K562 (cell line): Measurements from ENCODE around the gene SDC1.

Experiments used
- CBX3 ChIP-seq, 2 experiments: IDR thresholded peaks; 1 replicate in 1 of 2; 2 replicates in 1 of 2; pipeline ENCODE4 v1.6.1; 2012; ENCODE audit warnings: inconsistent platforms in 2 of 2, low read length in 2 of 2, borderline replicate concordance in 1 of 2, control low read depth in 1 of 2
- CTCF ChIP-seq, 3 experiments: IDR thresholded peaks in 2 of 3; conservative IDR thresholded peaks in 1 of 3; 2 replicates each; pipeline ENCODE4 v1.5.1; 2011 to 2012; ENCODE audit warnings: low read length in 3 of 3, mild to moderate bottlenecking in 3 of 3, control low read depth in 2 of 3, improper control_type of control experiment in 1 of 3, inconsistent platforms in 1 of 3, low read depth in 1 of 3, mixed read lengths in 1 of 3, moderate library complexity in 1 of 3; ENCODE audit not compliant: insufficient read depth in 2 of 3
- EZH2 ChIP-seq: IDR thresholded peaks from 2 replicates; pipeline ENCODE4 v1.6.1; 2012; ENCODE audit warnings: low read depth, mild to moderate bottlenecking, inconsistent platforms, low read length, borderline replicate concordance
- SIRT6 ChIP-seq: IDR thresholded peaks from one replicate; pipeline ENCODE4 v1.6.1; 2012; ENCODE audit warnings: low read depth, mild to moderate bottlenecking, control low read depth, inconsistent platforms, low read length, moderate library complexity
- SRSF1 ChIP-seq: fragments of 200-400 bp; formaldehyde crosslinking; IDR thresholded peaks from 2 replicates; pipeline ENCODE4 v1.6.1; 2017; ENCODE audit warnings: mild to moderate bottlenecking, low read depth, low read length, moderate library complexity
- ZKSCAN1 ChIP-seq: fragments of 150-350 bp; IDR thresholded peaks from 2 replicates; pipeline ENCODE4 v1.6.1; 2016; ENCODE audit warnings: low read depth, low read length
- ZNF239 ChIP-seq: fragments of 250-450 bp; sonication (Bioruptor Pico); IDR thresholded peaks from 2 replicates; pipeline ENCODE4 v1.4.0; 2020; ENCODE audit warnings: mild to moderate bottlenecking
- TF ChIP-seq, protein P1 (sequence below): fragments of 450-650 bp; formaldehyde crosslinking; IDR thresholded peaks from 2 replicates; pipeline ENCODE4 v1.4.0; 2022; ENCODE audit warnings: missing genetic modification characterization
- TF ChIP-seq, protein P2 (sequence below): fragments of 200-800 bp; sonication (Bioruptor generic); IDR thresholded peaks from 2 replicates; pipeline ENCODE4 v1.6.1; 2017; ENCODE audit warnings: missing genetic modification characterization, missing compliant biosample characterization
- TF ChIP-seq, protein P3 (sequence below), 2 experiments: fragments of 450-650 bp; IDR thresholded peaks; 2 replicates each; pipeline ENCODE4 v1.6.1; 2016

DNA sequence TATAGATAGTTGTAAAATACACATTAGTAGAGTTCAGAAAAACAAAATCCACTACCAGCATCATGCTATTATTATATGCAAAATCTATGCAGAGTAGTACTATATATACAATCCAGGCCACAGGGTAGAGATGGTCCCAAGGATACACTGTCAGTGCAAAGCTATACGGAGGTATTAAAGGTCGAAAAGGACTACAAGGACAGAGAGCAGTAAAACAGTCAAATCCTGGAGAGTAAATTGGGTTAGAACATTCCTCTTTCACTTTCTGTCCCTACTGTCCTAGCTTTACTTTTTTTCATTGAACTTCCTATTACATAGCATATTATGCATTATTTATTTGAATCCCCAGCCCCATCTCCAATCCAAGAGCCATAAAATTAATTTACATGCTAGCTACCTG, 39.7 kb upstream of the SDC1 start:
- no peak for TF ChIP-seq SIRT6
- TF ChIP-seq ZNF239 (CRISPR knock-in tag): no peak
- TF ChIP-seq, protein P1, sequence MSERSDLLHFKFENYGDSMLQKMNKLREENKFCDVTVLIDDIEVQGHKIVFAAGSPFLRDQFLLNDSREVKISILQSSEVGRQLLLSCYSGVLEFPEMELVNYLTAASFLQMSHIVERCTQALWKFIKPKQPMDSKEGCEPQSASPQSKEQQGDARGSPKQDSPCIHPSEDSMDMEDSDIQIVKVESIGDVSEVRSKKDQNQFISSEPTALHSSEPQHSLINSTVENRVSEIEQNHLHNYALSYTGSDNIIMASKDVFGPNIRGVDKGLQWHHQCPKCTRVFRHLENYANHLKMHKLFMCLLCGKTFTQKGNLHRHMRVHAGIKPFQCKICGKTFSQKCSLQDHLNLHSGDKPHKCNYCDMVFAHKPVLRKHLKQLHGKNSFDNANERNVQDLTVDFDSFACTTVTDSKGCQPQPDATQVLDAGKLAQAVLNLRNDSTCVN (CRISPR knock-in tag): no peak
- TF ChIP-seq, protein P2, sequence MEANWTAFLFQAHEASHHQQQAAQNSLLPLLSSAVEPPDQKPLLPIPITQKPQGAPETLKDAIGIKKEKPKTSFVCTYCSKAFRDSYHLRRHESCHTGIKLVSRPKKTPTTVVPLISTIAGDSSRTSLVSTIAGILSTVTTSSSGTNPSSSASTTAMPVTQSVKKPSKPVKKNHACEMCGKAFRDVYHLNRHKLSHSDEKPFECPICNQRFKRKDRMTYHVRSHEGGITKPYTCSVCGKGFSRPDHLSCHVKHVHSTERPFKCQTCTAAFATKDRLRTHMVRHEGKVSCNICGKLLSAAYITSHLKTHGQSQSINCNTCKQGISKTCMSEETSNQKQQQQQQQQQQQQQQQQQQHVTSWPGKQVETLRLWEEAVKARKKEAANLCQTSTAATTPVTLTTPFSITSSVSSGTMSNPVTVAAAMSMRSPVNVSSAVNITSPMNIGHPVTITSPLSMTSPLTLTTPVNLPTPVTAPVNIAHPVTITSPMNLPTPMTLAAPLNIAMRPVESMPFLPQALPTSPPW (CRISPR knock-in tag): no peak
- no peak for TF ChIP-seq ZKSCAN1
- no peak for TF ChIP-seq EZH2
- no peak for TF ChIP-seq SRSF1
- TF ChIP-seq CTCF (IDR thresholded peaks at IDR 0.05 in 2 of 3, conservative IDR thresholded peaks at IDR 0.05 in 1 of 3; ENCODE audit: insufficient read depth in 2 of 3, low read depth in 1 of 3, low read length in 3 of 3): no peak
- TF ChIP-seq, protein P3, sequence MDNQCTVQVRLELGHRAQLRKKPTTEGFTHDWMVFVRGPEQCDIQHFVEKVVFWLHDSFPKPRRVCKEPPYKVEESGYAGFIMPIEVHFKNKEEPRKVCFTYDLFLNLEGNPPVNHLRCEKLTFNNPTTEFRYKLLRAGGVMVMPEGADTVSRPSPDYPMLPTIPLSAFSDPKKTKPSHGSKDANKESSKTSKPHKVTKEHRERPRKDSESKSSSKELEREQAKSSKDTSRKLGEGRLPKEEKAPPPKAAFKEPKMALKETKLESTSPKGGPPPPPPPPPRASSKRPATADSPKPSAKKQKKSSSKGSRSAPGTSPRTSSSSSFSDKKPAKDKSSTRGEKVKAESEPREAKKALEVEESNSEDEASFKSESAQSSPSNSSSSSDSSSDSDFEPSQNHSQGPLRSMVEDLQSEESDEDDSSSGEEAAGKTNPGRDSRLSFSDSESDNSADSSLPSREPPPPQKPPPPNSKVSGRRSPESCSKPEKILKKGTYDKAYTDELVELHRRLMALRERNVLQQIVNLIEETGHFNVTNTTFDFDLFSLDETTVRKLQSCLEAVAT (IDR thresholded peaks at IDR 0.05): no peak
- TF ChIP-seq CBX3 (IDR thresholded peaks at IDR 0.05; ENCODE audit: borderline replicate concordance in 1 of 2, low read length in 2 of 2): no peak
